Ascending aorta (tissue), 2 donors: ENCODE results near the gene C16orf54. TPM values are rescaled to one million over a fixed set of nuclear protein-coding genes. Genes with fewer than 3 reads are reported as not detected.
"Not testable (repeated sequence)": the region's sequence is repeated elsewhere in the genome, so short reads cannot be mapped to it uniquely, and the experiment has no call there.

Experiments
- DNase-seq, 2 donors: peaks; one replicate each; pipeline ENCODE4 v3.0.0-alpha.2; 2019; ENCODE audit warnings: low spot score in 2 of 2
- H3K27ac ChIP-seq, 2 donors: fragments of 200-600 bp; sonication (generic); one replicate each; pipeline ENCODE4 v1.5.1; 2016 to 2017; ENCODE audit warnings: mild to moderate bottlenecking in 1 of 2
- H3K27me3 ChIP-seq: fragments of 200-600 bp; sonication (generic); one replicate; pipeline ENCODE4 v1.5.1; 2017
- H3K36me3 ChIP-seq, 2 donors: fragments of 200-600 bp; sonication (generic); one replicate each; pipeline ENCODE4 v1.5.1; 2016
- H3K4me1 ChIP-seq, 2 donors: fragments of 200-600 bp; sonication (generic); one replicate each; pipeline ENCODE4 v1.5.1; 2016 to 2017; ENCODE audit warnings: mild to moderate bottlenecking in 1 of 2
- H3K4me3 ChIP-seq, 2 donors: fragments of 200-600 bp; sonication (generic); one replicate each; pipeline ENCODE4 v1.5.1; 2016 to 2017; ENCODE audit warnings: mild to moderate bottlenecking in 1 of 2
- H3K9me3 ChIP-seq, 2 donors: fragments of 200-600 bp; sonication (generic); one replicate each; pipeline ENCODE4 v1.5.1; 2016
- intact Hi-C: fragments of 100-400 bp; cut with DNase I; formaldehyde crosslinking; loops from one replicate; pipeline ENCODE4 v1.15.1; 2023
- total RNA-seq: library from RNA; depleted of rRNA; stranded (reverse); fragments of >200 nt; gene quantifications from one replicate; pipeline ENCODE4 v1.1.0, GENCODE V29; 2016
- TF ChIP-seq, protein P1 (sequence below), 3 experiments: fragments of 200-600 bp in 2 of 3; fragments of 450-650 bp in 1 of 3; sonication (generic) in 2 of 3; IDR thresholded peaks; one replicate each; pipeline ENCODE4 v1.5.1; 2016 to 2019; ENCODE audit warnings: antibody characterized with exemption in 3 of 3, mild to moderate bottlenecking in 1 of 3, moderate library complexity in 1 of 3

The C16orf54 gene
- total RNA-seq, 1 donor from 2014 or later, result 0.21 TPM

DNA sequence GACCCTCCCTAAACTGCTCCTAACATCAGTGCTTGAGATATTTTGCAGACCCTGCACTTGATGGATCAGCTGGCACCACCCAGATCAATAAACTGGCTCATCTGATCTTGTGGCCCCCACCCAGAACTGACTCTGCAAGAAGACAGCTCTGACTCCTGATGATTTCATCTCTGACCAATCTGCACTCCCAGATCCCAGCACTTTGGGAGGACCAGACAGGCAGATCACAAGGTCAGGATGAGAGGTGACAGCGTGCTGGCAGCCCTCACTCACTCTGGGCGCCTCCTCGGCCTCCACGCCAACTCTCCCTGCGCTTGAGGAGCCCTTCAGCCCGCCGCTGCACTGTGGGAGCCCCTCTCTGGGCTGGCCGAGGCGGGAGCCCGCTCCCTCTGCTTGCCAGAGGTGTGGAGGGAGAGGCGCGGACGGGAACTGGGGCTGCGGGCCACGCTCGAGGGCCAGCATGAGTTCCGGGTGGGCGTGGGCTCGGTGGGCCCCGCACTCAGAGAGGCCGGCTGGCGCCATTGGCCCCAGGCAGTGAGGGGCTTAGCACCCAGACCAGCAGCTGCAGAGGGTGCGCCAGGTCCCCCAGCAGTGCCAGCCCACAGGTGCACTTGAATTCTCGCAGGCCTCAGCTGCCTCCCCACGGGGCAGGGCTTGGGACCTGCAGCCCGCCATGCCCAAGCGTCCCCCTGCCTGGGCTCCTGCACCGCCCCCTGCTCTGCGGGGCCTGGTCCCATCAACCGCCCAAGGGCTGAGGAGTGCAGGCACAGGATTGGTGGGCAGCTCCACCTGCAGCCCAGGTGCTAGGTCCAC is 2.4 kb upstream of the C16orf54 start:
- no peak overlapping the region for H3K27ac ChIP-seq
- TF ChIP-seq, protein P1, sequence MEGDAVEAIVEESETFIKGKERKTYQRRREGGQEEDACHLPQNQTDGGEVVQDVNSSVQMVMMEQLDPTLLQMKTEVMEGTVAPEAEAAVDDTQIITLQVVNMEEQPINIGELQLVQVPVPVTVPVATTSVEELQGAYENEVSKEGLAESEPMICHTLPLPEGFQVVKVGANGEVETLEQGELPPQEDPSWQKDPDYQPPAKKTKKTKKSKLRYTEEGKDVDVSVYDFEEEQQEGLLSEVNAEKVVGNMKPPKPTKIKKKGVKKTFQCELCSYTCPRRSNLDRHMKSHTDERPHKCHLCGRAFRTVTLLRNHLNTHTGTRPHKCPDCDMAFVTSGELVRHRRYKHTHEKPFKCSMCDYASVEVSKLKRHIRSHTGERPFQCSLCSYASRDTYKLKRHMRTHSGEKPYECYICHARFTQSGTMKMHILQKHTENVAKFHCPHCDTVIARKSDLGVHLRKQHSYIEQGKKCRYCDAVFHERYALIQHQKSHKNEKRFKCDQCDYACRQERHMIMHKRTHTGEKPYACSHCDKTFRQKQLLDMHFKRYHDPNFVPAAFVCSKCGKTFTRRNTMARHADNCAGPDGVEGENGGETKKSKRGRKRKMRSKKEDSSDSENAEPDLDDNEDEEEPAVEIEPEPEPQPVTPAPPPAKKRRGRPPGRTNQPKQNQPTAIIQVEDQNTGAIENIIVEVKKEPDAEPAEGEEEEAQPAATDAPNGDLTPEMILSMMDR (IDR thresholded peaks at IDR 0.05), result no peak
- DNase-seq, result no peak
- no peaks in the 10 kb centered on the region for H3K36me3 ChIP-seq
- intact Hi-C loops, result no loop called here
- no peaks in the 10 kb centered on the region for H3K4me1 ChIP-seq
- no peaks in the 10 kb centered on the region for H3K9me3 ChIP-seq
- H3K27me3 ChIP-seq, result no peaks in the 10 kb centered on the region
- no peak overlapping the region for H3K4me3 ChIP-seq

DNA sequence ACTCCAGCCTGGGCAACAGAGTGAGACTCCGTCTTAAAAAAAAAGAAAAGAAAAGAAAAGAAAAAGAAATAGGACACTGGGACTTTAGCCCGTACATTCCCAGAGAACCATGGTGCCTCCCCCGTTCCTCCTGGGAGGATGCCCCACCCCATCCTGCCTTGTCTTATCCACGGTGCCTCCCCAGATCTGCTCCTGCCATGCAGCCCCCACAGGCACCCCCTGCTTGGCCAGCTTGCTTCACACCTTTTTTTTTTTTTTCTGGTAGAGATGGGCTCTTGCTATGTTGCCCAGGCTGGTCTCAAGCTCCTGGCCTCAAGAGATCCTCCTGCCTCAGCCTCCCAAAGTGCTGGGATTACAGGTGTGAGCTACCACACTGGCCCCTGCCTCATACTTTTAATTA is 728 bp upstream of the C16orf54 start:
- H3K36me3 ChIP-seq, H3K4me1 ChIP-seq, intact Hi-C loops, H3K4me3 ChIP-seq, DNase-seq, H3K27ac ChIP-seq, H3K9me3 ChIP-seq, H3K27me3 ChIP-seq: not testable (repeated sequence)

DNA sequence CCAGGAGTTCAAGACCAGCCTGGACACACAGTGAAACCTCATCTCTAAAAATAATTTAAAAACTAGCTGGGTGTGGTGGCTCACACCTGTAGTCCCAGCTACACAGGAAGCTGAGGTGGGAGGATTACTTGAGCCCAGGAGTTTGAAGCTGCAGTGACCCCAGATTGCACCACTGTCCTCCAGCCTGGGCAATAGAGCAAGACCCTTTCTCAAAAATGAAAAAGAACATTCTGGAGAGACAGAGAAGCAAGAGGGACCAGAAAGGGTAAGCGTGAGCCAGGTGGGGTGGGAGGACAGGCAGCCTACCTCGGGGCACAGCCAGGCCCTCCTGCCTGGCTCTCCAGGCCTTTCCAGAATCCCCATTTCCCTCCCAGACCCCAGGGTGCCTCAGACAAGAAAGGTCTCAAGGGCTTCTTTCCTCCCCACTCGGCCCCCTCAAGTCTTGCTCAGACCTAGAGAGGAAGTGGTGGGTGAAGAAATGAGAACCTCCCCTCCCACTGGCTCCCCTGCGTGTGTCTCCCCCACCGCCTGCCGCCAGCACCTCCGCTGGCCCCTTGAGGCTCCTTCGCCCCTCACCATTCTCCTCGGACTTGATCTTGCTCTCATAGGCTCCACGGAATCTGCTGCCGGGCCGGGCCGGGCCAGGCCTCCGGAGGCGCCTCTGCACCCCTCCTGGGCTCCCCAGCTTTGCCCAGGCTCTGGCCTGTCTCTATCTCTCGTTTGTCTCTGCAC is 503 bp downstream of the C16orf54 start:
- TF ChIP-seq, protein P1 (IDR thresholded peaks at IDR 0.05), result no peak
- Histone ChIP-seq H3K27ac (no peak overlapping the region), H3K4me3 (peak overlapping the region in 1 of 2 donors; percentile 55), H3K36me3 (no peaks in the 10 kb centered on the region), H3K27me3 (no peaks in the 10 kb centered on the region), H3K9me3 (no peaks in the 10 kb centered on the region), H3K4me1 (no peaks in the 10 kb centered on the region)
- intact Hi-C loops, result no loop called here
- DNase-seq, result no peak

DNA sequence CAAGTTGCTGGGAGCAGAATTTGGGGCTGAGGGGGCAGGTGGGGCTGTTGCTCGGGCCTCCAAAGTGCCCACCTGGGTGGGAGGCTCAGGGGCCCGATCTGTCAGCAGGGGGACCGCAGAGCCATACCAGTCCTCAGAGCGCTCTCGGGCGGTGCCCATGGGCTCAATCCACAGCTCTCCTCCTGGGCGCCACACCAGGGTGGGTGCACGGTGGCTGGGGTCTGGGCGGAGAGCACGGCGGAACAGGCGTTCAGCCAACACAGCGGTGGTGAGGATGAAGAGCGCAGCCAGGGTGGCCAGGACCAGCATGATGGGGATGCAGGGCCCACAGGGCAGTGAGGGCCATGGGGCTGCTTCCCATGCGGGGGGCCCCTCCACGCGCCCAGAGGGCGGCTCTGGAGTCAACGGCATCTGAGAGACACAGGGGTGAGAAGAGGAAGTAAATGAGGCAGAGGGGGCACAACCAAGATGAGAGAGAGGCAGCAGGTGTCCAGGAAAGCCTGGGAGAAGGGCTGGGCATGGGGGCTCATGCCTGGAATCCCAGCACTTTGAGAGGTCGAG is 1.2 kb downstream of the C16orf54 start:
- no peak for DNase-seq
- Histone ChIP-seq H3K36me3 (no peaks in the 10 kb centered on the region), H3K27me3 (no peaks in the 10 kb centered on the region), H3K9me3 (no peaks in the 10 kb centered on the region), H3K27ac (no peak overlapping the region), H3K4me1 (no peaks in the 10 kb centered on the region), H3K4me3 (peak overlapping the region in 1 of 2 donors; percentile 2)
- TF ChIP-seq, protein P1 (IDR thresholded peaks at IDR 0.05), result no peak
- intact Hi-C loops, result no loop called here

DNA sequence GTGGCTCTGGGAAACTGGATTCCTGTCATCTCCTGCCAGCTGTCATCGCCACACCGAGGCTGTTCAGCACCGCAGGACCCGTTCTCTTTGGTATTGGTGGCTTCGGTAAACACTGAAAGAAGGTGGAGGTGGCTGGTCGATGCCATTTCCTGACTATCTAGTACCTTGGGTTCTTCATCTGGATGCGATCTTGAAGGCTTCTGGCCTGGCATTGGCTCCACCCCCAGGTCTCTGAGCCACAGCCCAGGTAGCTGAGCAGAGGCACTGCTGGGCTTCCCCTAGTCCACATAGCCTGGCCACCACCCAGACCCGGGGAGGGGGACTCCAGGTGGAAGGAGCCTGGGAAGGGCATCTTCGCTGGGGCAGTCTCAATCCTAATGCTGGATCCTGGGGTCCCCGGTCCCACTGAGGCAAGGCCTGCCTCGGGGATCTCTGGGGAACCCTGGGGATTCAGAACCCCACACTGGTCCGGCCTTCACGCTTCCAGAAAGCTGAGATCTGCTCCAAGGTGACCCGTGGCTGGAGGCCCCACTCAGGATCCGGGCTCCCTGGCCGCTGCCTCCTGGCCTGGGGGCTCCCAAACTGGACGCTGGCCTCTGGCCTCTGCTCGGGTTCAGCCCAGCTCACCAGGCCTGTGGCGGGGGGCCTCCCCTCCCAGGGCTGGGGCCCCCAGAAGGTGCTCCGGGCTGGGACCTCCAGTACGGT is 1.8 kb downstream of the C16orf54 start:
- intact Hi-C loops, result no loop called here
- no peaks in the 10 kb centered on the region for H3K27me3 ChIP-seq
- H3K4me3 ChIP-seq, result peak overlapping the region in 1 of 2 donors; percentile 2
- no peaks in the 10 kb centered on the region for H3K4me1 ChIP-seq
- no peaks in the 10 kb centered on the region for H3K9me3 ChIP-seq
- DNase-seq, result no peak
- TF ChIP-seq, protein P1 (IDR thresholded peaks at IDR 0.05), result no peak
- H3K36me3 ChIP-seq, result no peaks in the 10 kb centered on the region
- H3K27ac ChIP-seq, result no peak overlapping the region
